Measurements from ENCODE around the gene PDE9A. TPM values are rescaled to one million over a fixed set of nuclear protein-coding genes. Genes with fewer than 3 reads are reported as not detected.

PDE9A gene
- total RNA-seq, 1 donor from 2014 or later, result 7.9 TPM

DNA sequence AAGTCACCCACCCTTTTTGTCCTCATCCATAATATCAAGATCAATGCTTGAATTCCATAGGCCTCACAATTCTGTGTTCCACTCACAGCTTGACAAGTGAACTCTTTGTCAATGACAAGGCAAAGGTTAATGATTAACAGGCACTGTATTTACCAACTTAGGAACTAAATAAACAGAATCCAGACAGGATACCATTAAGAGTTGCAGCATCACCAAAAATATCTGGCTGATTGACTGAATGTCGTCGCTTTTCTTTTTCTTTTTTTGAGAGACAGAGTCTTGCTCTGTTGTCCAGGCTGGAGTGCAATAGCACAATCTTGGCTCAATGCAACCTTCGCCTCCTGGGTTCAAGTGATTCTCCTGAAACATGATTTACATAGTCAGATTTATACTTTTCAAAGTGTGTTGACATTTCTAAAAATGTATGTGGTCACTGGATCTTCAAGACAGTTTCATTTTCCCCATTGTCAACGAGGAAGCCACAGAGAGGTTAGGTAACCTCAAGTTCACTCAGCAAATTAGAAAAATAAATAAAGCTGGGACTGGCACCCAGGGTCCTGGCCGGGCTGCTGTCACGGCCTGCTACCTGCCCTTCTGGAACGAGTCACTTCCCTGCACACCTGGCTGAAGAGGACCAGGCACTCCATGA is 81.0 kb downstream of the PDE9A start:
- no peak for DNase-seq (ENCODE audit: low spot score)

DNA sequence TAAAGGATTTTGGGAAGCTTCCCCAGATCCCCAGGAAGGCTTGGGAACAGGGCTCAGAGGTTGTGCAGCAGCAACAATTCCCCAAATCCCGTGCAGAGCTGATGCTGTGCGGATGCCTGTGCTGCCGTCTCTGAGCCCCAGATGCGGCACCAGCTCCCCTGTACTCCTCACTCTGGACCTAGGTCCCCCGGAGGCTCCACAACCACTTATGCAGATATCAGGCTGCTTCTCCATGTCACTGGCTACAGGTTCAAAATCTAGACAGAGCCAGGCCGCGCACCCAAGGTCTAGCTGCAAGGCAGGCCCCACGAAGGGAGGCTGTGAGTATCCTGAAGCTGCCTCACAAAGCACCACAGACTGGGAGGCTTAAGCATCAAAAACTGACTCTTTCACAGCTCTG is 81.6 kb downstream of the PDE9A start:
- DNase-seq (ENCODE audit: low spot score), result no peak

GRCh38 chr21:42735944-42736343 is 82.5 kb downstream of the PDE9A start:
- no peak for DNase-seq (ENCODE audit: low spot score)

- DNase-seq (ENCODE audit: low spot score), result no peak
These were observed 83.4 kb downstream of the PDE9A start for GRCh38 chr21:42736646-42737350.

DNA sequence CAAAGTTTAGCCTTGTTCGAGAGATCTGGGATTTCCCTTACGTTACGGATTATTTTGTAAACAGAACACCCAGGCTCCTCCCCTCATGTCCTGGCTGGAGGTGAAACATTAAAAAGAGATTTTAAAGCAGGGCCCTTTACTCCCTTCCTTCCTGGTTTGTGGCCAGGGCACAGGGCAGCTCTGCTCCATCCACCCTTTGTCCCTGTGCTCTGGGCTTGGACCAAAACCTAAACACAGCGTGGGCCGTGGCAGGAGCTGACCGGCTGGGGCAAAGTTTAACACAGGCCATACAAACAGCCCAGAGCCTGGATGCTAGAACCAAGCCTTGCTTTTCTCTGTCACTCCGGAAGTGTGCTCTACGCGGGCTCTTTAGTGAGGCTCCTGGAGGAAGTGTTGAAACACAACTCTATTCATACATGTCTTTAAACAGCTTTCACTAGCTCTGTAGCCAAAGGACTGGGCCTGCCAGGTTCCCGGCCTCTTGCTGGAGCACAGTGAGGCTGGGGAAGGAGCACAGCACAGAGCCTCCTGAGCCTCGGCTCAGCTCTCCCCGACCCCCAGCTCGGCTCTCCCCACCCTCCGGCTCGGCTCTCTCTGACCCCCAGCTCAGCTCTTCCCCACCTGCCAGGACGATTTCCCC is 84.7 kb downstream of the PDE9A start:
- DNase-seq (ENCODE audit: low spot score), result no peak

GRCh38 chr21:42739061-42739931 is 85.9 kb downstream of the PDE9A start:
- DNase-seq (ENCODE audit: low spot score), result peak; percentile 81

DNA sequence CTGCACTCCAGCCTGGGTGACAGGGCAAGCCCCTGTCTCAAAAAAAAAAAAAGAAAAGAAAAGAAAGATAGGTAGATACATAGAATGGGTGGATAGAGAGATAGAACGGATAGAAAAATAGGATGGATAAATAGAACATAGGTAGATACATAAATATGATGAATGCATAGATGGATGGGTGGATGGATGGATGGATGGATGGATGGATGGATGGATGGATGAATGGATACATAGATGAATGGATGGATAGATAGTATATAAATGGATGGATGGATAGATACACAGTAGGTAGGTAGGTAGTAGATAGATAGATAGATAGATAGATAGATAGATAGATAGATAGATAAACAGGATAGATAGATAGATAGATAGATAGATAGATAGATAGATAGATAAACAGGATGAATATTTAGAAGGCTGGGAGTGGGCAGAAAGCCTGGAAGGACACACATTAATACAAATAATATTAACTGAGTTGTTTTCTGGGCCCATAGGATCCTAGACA is 87.0 kb downstream of the PDE9A start:
- DNase-seq (ENCODE audit: low spot score), result no peak

DNA sequence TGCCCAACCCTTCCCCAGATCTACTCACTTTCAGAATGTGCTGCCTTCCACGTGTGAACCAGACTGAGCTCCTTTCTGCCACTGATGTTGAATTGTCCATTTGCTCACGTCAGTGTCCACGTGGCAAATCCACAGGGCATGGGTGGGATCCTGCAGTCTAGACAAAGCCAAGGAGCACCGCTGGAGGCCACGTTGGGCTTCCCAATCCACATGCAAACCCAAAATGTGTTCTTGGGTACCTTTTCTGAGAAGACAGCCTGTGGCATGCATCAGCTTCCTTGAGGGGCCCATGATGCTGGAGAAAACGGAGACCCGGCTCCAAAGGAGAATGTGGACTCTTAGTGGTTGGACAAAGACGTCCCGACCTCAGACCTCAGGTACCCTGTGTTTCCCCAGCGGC is 87.6 kb downstream of the PDE9A start:
- peak; percentile 79 for DNase-seq (ENCODE audit: low spot score)

- no peak for DNase-seq (ENCODE audit: low spot score)
These were observed 91.4 kb downstream of the PDE9A start for GRCh38 chr21:42744520-42745445.

DNA sequence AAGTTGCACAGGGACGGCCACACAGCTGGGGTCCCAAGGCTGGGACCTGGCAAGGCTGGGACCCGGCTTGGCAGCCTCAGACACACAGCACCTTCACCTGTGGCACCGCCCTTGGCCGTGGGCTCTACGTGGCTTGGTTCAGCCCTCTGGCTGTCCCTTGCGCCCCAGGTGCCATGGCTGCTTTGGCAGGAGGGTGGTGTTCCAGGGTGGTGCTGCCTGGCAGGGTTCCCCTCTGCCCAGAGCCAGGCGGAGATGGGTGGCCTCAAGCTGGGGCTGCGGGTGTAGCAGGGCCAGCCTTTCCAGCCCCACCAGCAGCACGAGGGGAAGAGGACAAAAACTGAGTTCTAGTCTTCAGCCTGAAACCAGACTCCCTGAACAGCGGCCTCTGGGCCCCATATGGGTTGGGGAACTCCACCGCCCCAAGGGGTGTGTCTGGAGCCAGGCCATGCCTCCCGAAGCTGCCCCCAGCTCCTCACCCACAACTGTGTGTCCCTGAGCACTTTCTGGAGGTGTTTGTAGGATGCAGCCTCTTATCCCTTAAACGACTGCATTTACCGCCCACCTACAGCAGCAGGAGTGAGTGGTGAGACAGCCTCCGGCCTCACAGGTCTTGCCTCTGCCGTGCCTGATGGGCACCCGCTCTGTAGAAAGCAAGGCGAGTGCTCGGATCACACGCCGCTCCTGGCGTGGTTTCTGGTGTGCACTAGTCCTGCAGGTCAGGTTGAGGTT is 92.3 kb downstream of the PDE9A start:
- DNase-seq (ENCODE audit: low spot score), result no peak

DNA sequence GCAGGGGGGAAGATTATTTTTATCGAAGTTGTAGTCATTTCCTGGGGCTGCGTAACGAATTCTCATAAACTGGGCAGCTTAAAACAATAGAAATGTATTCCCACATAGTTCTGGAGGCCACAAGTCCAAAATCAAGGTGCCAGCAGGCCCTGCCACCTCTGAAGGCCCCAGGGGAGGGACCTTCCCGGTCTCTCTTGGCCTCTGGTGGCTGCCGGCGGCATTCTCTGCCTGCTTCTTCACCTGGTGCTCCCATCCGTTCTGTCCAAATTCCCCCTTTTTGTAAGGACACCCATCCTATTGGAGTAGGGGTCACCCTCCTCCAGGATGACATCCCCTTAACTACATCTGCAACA is 92.8 kb downstream of the PDE9A start:
- no peak for DNase-seq (ENCODE audit: low spot score)

GRCh38 chr21:42746593-42747275 is 93.3 kb downstream of the PDE9A start:
- DNase-seq (ENCODE audit: low spot score), result no peak

DNA sequence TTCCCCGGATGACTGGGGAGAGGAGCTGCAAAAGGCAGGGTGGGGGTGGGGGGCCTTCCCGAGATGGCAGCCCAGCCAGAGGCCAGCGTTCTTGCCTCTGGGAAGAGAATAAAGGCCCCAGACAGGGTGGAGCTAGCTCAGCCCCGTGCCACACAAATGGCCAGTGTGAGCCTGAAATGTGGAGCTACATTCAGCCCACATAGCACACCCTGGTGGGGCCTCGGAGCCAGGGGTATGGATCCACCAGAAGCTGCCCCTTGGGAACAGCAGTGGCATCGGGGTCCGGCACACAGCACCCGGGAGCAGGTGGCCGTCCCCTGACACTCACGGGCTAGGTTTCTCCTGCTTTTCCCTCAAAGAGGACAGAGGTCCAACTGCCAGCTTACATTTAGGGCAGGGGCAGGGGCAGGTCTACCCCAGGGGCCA is 93.9 kb downstream of the PDE9A start:
- no peak for DNase-seq (ENCODE audit: low spot score)

GRCh38 chr21:42747746-42748351 is 94.4 kb downstream of the PDE9A start:
- DNase-seq (ENCODE audit: low spot score), result no peak

DNA sequence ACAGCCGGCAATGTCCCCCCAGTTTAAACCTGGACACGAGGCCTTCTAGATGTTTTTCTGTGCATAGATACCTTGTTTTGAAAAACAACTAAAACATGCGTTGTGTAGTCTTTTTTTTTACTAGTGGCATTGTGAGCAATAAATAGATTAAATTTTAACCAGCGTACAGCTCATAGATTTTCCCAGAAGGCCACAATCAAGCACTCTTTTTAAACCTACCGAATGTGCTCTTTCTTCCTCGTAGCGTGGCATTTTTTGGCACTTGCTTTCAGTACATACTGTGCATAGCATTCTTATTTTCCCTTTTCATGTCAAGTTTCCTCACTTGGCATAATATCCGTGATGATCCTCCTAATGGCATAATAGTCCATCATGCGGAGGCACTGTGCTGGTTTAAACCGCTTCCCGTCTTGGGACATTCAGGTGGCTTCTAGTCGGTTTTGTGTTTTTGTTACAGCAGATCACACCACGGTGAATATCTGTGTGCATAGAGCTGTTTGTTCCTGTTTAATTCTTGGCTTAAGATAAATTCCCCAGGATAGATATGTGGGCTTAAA is 95.3 kb downstream of the PDE9A start:
- no peak for DNase-seq (ENCODE audit: low spot score)

DNA sequence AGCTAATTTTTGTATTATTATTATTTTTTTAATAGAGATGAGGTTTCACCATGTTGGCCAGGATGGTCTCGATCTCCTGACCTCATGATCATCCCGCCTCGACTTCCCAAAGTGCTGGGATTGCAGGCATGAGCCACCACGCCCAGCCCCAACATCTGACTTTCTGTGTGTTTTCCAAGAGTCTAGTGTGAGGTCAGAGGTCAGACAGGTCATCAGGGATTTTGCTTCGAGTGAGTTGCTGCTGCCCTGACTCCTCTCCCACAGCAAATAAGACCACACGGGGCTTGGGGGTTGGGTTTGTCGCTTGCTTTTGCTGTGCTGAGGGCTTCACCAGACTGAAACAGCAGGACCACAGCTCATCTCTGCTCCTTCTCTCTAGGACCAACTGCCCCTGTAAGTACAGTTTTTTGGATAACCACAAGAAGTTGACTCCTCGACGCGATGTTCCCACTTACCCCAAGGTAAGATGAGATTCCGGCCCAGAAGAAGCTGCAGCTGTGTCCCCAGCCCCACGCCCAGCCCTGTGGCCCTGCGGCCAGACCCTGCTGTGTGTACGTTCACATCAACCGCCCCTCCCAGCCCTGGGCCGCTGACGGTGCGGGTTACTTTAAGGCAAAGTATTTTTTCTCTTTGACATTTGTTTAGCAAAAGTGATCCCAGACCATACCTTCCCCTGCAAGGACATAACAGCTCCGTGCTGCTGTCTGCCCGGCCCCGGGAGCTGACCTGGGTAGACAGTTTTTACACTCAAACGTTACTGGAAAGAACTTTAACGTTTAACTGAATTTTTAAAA is 97.5 kb downstream of the PDE9A start:
- DNase-seq (ENCODE audit: low spot score), result no peak

DNA sequence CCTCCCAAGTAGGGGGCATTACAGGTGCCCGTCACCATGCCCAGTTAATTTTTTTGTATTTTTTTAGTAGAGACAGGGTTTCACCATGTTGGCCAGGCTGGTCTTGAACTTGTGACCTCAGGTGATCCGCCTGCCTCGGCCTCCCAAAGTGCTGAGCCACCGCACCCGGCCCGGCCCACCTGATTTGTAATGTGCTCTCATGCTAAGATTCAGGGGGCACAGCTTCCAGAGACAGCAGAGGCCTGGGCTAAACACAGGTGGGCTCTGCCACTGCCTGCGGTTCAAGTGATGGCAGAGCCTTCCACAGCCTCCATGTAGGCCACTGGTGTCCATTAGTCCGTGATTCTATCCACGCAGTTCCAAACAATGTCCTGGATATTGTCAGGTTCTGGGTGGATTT is 98.4 kb downstream of the PDE9A start:
- DNase-seq (ENCODE audit: low spot score), result no peak

- no peak for DNase-seq (ENCODE audit: low spot score)
These were observed 100.4 kb downstream of the PDE9A start for GRCh38 chr21:42753804-42754203.

All from mesenteric fat pad (tissue), 1 donor.